Fibroblast of mammary gland (primary cell): ENCODE results near the gene CEP72.

ENCODE experiments used
- DNase-seq: peaks from one replicate; pipeline ENCODE4 v3.0.0-alpha.2; 2010; ENCODE audit warnings: low read depth
- H3K4me3 ChIP-seq: 2 replicates; pipeline ENCODE4 v1.5.1; 2011; ENCODE audit warnings: low read depth, mild to moderate bottlenecking, low read length, moderate library complexity; ENCODE audit not compliant: control insufficient read depth
- CTCF ChIP-seq: conservative IDR thresholded peaks from 2 replicates; pipeline ENCODE4 v1.5.1; 2011; ENCODE audit warnings: low read depth, low read length, inconsistent platforms; ENCODE audit not compliant: control insufficient read depth, insufficient read depth

Gene CEP72

GRCh38 chr5:639584-640213, 27.6 kb downstream of the CEP72 start:
- TF ChIP-seq CTCF = no peak
- H3K4me3 ChIP-seq = no peak overlapping the region
- no peak for DNase-seq

GRCh38 chr5:640461-641330, 28.6 kb downstream of the CEP72 start:
- no peak for TF ChIP-seq CTCF
- no peak for DNase-seq
- no peak overlapping the region for H3K4me3 ChIP-seq

- TF ChIP-seq CTCF = no peak
- H3K4me3 ChIP-seq = no peak overlapping the region
- DNase-seq = no peak
Measured at GRCh38 chr5:641331-641765, 29.2 kb downstream of the CEP72 start.

- no peak for TF ChIP-seq CTCF
- H3K4me3 ChIP-seq = no peak overlapping the region
- no peak for DNase-seq
Measured at GRCh38 chr5:642481-642880, 30.3 kb downstream of the CEP72 start.

- TF ChIP-seq CTCF = no peak
- no peak overlapping the region for H3K4me3 ChIP-seq
Measured at GRCh38 chr5:643351-643801, 31.2 kb downstream of the CEP72 start.

GRCh38 chr5:643811-644271, 31.7 kb downstream of the CEP72 start:
- no peak overlapping the region for H3K4me3 ChIP-seq
- no peak for TF ChIP-seq CTCF
- DNase-seq = no peak

More at GRCh38 chr5:643351-643801, 31.2 kb downstream of the CEP72 start:
- no peak for DNase-seq
